Measurements from ENCODE around the gene OLIG3.

DNA sequence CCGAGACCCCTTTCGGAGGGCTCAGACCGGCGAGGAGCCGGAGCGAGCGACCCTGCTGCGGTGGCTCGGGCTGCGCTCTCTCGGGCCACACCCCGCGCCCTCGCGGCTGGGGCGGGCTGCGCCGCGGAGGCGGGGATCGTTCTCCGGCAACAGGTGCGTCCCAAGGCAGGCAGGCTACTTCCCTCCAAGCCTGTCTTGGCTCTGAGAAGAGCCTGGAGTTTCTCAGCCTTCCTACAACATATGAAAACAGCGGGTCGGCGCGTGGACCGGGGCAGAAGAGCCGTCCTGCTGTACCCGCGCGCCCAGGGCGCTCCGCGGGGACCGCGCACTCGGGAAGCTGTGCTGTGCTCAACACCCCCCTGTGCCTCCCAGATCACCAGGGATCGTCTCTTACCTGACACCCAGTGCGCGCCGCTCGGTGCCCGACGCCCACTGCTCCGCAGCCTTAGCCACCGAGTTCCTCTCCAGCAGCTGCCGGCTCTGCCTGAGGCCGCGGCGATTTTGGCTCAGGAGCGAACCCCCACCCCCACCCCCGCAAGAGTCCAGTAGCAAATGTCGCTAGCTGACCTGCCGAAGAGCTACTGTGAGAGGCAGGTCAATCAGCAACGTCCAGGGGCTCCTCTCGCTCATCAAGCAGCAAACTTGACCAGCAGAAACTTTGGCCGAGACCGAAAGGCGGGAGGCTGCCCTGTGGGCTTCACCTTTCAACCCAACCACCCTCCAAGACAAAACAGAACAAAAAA lies 3.7 kb upstream of the OLIG3 start:
- TF ChIP-seq POLR2AphosphoS5 (IDR thresholded peaks at IDR 0.05; ENCODE audit: low read depth, low read length) (no peak), GABPA (IDR thresholded peaks at IDR 0.05; ENCODE audit: low read depth) (no peak), SIN3A (IDR thresholded peaks at IDR 0.05; ENCODE audit: borderline replicate concordance, low read depth, low read length) (no peak), CTCF (IDR thresholded peaks at IDR 0.05) (no peak), FOXJ3 (CRISPR knock-in tag; IDR thresholded peaks at IDR 0.05) (no peak), SMC3 (IDR thresholded peaks at IDR 0.05; ENCODE audit: low read depth, low read length) (no peak), NRF1 (IDR thresholded peaks at IDR 0.05; ENCODE audit: low read depth, low read length) (no peak), CHD2 (IDR thresholded peaks at IDR 0.05; ENCODE audit: low read length, partially characterized antibody) (no peak), GATA2 (CRISPR knock-in tag; IDR thresholded peaks at IDR 0.05) (no peak), YY1 (IDR thresholded peaks at IDR 0.05; ENCODE audit: low read depth) (no peak), TAF1 (IDR thresholded peaks at IDR 0.05; ENCODE audit: borderline replicate concordance, low read depth, low read length) (no peak), RCOR1 (IDR thresholded peaks at IDR 0.05; ENCODE audit: low read length) (no peak)
